GM12891 (cell line): Measurements from ENCODE around the gene MTHFS.

ENCODE experiments used
- POLR2A ChIP-seq: IDR thresholded peaks from 2 replicates; pipeline ENCODE4 v1.6.1; 2011; ENCODE audit warnings: low read depth, low read length, control low read depth
- POLR2AphosphoS5 ChIP-seq: IDR thresholded peaks from 2 replicates; pipeline ENCODE4 v1.6.1; 2011; ENCODE audit warnings: low read depth, low read length, control low read depth

- TF ChIP-seq POLR2A = no peak
- TF ChIP-seq POLR2AphosphoS5 = no peak
Observed at GRCh38 chr15:79872358-79873017, 24.3 kb downstream of the MTHFS start.
